Natural killer cell (primary cell): ENCODE results near the gene ACTR1A. TPM values are rescaled to one million over a fixed set of nuclear protein-coding genes. Genes with fewer than 3 reads are reported as not detected.

Experiments used
- ATAC-seq, 3 donors: fragments of 150-1000 bp in 2 of 3; fragments of 200-7000 bp in 1 of 3; cut with Tn5 transposase; 1 replicate in 1 of 3; 2 replicates in 2 of 3; pipeline ENCODE4 v1.10.0; 2021; ENCODE audit warnings: mild to moderate bottlenecking in 2 of 3, moderate library complexity in 2 of 3
- DNase-seq, 2 donors: peaks; one replicate each; pipeline versions ENCODE4 v3.0.0 to v3.0.0-alpha.2; 2013 to 2021; ENCODE audit warnings: mixed read lengths in 1 of 2
- H3K27ac ChIP-seq: one replicate; pipeline ENCODE4 v1.5.1; 2013; ENCODE audit warnings: mild to moderate bottlenecking, low read length
- H3K27me3 ChIP-seq: one replicate; pipeline ENCODE4 v1.6.1; 2013; ENCODE audit warnings: low read length; ENCODE audit not compliant: control insufficient read depth, insufficient read depth
- H3K36me3 ChIP-seq: one replicate; pipeline ENCODE4 v1.6.1; 2013; ENCODE audit warnings: low read length; ENCODE audit not compliant: control insufficient read depth, insufficient read depth
- H3K4me1 ChIP-seq: one replicate; pipeline ENCODE4 v1.6.1; 2013; ENCODE audit warnings: low read length; ENCODE audit not compliant: control insufficient read depth, insufficient read depth
- H3K4me3 ChIP-seq: one replicate; pipeline ENCODE4 v1.5.1; 2013; ENCODE audit warnings: low read length
- H3K9me3 ChIP-seq: one replicate; pipeline ENCODE4 v1.6.1; 2013; ENCODE audit warnings: low read length; ENCODE audit not compliant: control insufficient read depth, insufficient read depth
- H3K27ac Mint-ChIP-seq, 2 donors: one replicate each; pipeline ENCODE4 v1.8.0; 2022; ENCODE audit warnings: mild to moderate bottlenecking in 2 of 2, mixed read lengths in 2 of 2, moderate library complexity in 1 of 2
- H3K27me3 Mint-ChIP-seq, 2 donors: one replicate each; pipeline ENCODE4 v1.8.0; 2022; ENCODE audit warnings: low read depth in 2 of 2, mixed read lengths in 2 of 2
- H3K36me3 Mint-ChIP-seq: one replicate; pipeline ENCODE4 v1.8.0; 2022; ENCODE audit warnings: mixed read lengths
- H3K4me1 Mint-ChIP-seq, 2 donors: one replicate each; pipeline ENCODE4 v1.8.0; 2022; ENCODE audit warnings: mixed read lengths in 2 of 2
- H3K4me3 Mint-ChIP-seq: one replicate; pipeline ENCODE4 v1.8.0; 2022; ENCODE audit warnings: mild to moderate bottlenecking, moderate library complexity, mixed read lengths
- H3K9me3 Mint-ChIP-seq, 2 donors: one replicate each; pipeline ENCODE4 v1.8.0; 2022; ENCODE audit warnings: mixed read lengths in 2 of 2
- whole genome bisulfite sequencing: methylation state at CpG from one replicate; pipeline ENCODE4 v1.1.7; 2013; ENCODE audit warnings: missing lambda C conversion rate; ENCODE audit not compliant: insufficient coverage; 5-methylcytosine and 5-hydroxymethylcytosine counted together
- intact Hi-C: fragments of 100-400 bp; cut with micrococcal nuclease; formaldehyde crosslinking; loops from one replicate; pipeline ENCODE4 v1.14.2; 2022
- total RNA-seq, 4 donors: library from RNA; stranded (reverse); fragments of 120-200 nt in 1 of 4; gene quantifications; one replicate each; pipeline versions ENCODE4 v1.2.3 to v1.2.4, GENCODE V29; 2013 to 2022
- TF ChIP-seq, protein P1 (sequence below): fragments of 200-600 bp; IDR thresholded peaks from one replicate; pipeline ENCODE4 v1.8.0; 2022; ENCODE audit warnings: antibody characterized with exemption

ACTR1A gene
- total RNA-seq, 3 donors from 2014 or later (not counting 1 experiment from before 2014, with no cell fraction given), result 101 to 129 (median 110) TPM

DNA sequence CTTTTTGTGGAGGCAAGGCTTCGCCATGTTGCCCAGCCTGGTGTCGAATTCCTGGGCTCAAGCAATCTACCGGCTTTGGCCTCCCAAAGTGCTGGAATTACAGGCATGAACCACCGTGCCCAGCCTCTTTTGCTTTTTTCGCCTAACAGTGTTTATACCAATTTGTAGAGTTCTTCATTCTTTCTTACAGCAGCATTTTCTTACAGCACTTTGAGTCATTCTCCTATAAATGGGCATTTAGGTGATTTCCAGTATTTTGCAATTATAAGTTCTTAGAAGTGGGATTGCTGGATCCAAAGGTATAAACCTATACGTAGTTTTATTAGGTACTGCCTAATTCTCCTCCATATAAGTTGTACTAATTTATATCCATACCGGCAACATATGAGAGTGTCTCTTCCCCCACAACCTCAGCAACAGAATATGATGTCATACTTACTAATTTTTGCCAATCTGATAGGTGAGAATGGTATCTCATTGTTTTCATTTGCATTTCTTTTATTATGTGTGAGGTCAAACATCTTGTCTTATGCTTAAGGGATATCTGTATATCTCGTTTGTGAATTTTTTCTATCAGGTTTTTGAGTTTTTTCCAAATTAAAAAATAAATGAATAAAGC, 40.4 kb upstream of the ACTR1A start:
- Mint-ChIP-seq H3K36me3 (no peaks in the 10 kb centered on the region), H3K9me3 (no peaks in the 10 kb centered on the region), H3K27ac (no peak overlapping the region), H3K27me3 (no peaks in the 10 kb centered on the region), H3K4me1 (peaks cover 6 to 14% of the 10 kb centered on the region in 2 donors), H3K4me3 (no peak overlapping the region)
- TF ChIP-seq, protein P1, sequence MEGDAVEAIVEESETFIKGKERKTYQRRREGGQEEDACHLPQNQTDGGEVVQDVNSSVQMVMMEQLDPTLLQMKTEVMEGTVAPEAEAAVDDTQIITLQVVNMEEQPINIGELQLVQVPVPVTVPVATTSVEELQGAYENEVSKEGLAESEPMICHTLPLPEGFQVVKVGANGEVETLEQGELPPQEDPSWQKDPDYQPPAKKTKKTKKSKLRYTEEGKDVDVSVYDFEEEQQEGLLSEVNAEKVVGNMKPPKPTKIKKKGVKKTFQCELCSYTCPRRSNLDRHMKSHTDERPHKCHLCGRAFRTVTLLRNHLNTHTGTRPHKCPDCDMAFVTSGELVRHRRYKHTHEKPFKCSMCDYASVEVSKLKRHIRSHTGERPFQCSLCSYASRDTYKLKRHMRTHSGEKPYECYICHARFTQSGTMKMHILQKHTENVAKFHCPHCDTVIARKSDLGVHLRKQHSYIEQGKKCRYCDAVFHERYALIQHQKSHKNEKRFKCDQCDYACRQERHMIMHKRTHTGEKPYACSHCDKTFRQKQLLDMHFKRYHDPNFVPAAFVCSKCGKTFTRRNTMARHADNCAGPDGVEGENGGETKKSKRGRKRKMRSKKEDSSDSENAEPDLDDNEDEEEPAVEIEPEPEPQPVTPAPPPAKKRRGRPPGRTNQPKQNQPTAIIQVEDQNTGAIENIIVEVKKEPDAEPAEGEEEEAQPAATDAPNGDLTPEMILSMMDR, result no peak
- 94% methylated on average over 6 of the region's 8 CpGs for WGBS
- H3K4me3 ChIP-seq, result no peak overlapping the region
- intact Hi-C loops, result no loop called here
- H3K27me3 ChIP-seq, result no peaks in the 10 kb centered on the region
- H3K9me3 ChIP-seq, result no peaks in the 10 kb centered on the region
- H3K36me3 ChIP-seq, result no peaks in the 10 kb centered on the region
- no peaks in the 10 kb centered on the region for H3K4me1 ChIP-seq
- ATAC-seq (no peak), DNase-seq (no peak)
- no peak overlapping the region for H3K27ac ChIP-seq

DNA sequence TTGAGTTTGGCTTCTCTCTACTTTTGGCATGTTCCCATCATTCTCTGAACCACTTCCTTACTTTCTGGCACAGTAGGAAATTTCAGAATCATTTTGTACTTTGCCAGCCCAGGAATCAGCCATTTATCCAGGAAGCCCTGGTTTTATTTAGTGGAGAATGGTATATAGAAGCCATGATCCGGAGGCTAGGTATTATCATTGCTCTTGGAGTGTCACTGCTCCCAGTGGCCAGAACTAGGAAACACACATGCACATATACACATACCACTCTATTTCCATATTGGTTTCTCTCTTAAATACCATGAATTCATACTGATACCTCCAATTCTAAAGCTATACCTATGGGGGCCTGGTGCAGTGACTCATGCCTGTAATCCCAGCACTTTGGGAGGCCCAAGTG, 37.5 kb upstream of the ACTR1A start:
- Histone ChIP-seq H3K9me3 (no peaks in the 10 kb centered on the region), H3K36me3 (no peaks in the 10 kb centered on the region), H3K27me3 (no peaks in the 10 kb centered on the region), H3K4me3 (no peak overlapping the region), H3K27ac (no peak overlapping the region), H3K4me1 (no peaks in the 10 kb centered on the region)
- Mint-ChIP-seq H3K9me3 (no peaks in the 10 kb centered on the region), H3K27ac (no peak overlapping the region), H3K36me3 (no peaks in the 10 kb centered on the region), H3K27me3 (no peaks in the 10 kb centered on the region), H3K4me1 (peaks cover 0 to 3% of the 10 kb centered on the region in 2 donors), H3K4me3 (no peak overlapping the region)
- WGBS, result 100% methylated on average over 1 of the region's 1 CpG
- no peak for ATAC-seq
- TF ChIP-seq, protein P1, result no peak
- DNase-seq, result peak in 1 of 2 donors; percentile 9
- intact Hi-C loops, result no loop called here

DNA sequence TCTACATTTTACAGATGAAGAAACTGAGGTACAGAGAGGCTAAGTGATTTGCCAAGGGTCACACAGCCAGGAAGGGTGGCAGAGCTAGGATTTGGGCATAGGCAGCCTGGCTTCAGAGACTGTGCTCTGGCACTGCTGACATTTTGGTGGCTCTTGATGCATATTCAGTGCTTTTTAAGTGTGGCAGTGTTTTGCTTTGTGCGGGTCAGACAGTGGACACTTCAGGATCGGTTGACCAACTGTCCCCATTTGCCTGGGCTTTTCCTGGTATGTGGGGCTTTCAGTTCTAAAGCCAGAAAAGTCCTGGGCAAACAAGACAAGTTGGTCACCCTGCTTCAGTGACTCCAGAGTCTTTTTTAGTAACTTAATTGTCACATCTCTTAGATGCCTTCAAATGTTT, 36.3 kb upstream of the ACTR1A start:
- H3K36me3 ChIP-seq, result peaks cover 3% of the 10 kb centered on the region
- intact Hi-C loops, result no loop called here
- no peak for DNase-seq
- TF ChIP-seq, protein P1, result no peak
- H3K27ac ChIP-seq, result no peak overlapping the region
- peaks cover 0 to 9% of the 10 kb centered on the region in 2 donors for H3K4me1 Mint-ChIP-seq
- no peaks in the 10 kb centered on the region for H3K27me3 Mint-ChIP-seq
- no peaks in the 10 kb centered on the region for H3K27me3 ChIP-seq
- 94% methylated on average over 2 of the region's 2 CpGs for WGBS
- no peak overlapping the region for H3K27ac Mint-ChIP-seq
- no peaks in the 10 kb centered on the region for H3K36me3 Mint-ChIP-seq
- no peak for ATAC-seq
- H3K4me1 ChIP-seq, result no peaks in the 10 kb centered on the region
- H3K4me3 ChIP-seq, result no peak overlapping the region
- no peak overlapping the region for H3K4me3 Mint-ChIP-seq
- no peaks in the 10 kb centered on the region for H3K9me3 ChIP-seq
- no peaks in the 10 kb centered on the region for H3K9me3 Mint-ChIP-seq

DNA sequence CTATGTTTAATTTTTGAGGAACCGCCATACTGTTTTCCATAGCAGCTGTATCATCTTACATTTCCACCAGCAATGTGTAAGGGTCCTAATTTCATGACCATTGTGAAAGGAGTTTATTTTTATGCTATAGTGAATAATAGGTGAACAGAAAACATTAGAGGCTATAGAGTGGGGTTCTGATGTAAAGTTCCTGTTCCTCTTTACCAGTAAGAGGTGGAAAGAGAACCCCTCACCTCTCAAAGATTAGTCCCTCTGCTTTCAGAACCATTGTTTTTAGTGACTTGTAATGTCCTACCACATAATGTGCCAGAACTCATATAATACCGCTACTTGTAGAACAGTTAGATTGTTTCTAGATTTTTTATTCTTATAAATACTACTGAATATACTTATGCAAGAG, 35.4 kb upstream of the ACTR1A start:
- WGBS, result no CpG with 5 or more reads among the region's 2 CpGs
- DNase-seq, result no peak
- H3K4me3 Mint-ChIP-seq, result no peak overlapping the region

More for the DNA sequence above, 35.4 kb upstream of the ACTR1A start:
- Histone ChIP-seq H3K27me3 (no peaks in the 10 kb centered on the region), H3K4me1 (no peaks in the 10 kb centered on the region), H3K4me3 (no peak overlapping the region), H3K27ac (no peak overlapping the region), H3K9me3 (no peaks in the 10 kb centered on the region), H3K36me3 (peaks cover 3% of the 10 kb centered on the region)
- no peak overlapping the region for H3K27ac Mint-ChIP-seq
- H3K27me3 Mint-ChIP-seq, result no peaks in the 10 kb centered on the region
- TF ChIP-seq, protein P1, result no peak
- H3K4me1 Mint-ChIP-seq, result peaks cover 0 to 9% of the 10 kb centered on the region in 2 donors
- H3K9me3 Mint-ChIP-seq, result no peaks in the 10 kb centered on the region
- ATAC-seq, result no peak
- no peaks in the 10 kb centered on the region for H3K36me3 Mint-ChIP-seq
- intact Hi-C loops, result no loop called here
